ENCODE results near the gene TGFB2. TPM values are rescaled to one million over a fixed set of nuclear protein-coding genes. Genes with fewer than 3 reads are reported as not detected.
A peak's percentile ranks its signal among the peaks of the same experiment; 100 is the strongest.

TGFB2 gene
- total RNA-seq, 2 experiments from 2014 or later, result 0.03 to 0.11 TPM

- Histone ChIP-seq H3K27ac (ENCODE audit: low read depth, low read length, poor library complexity, severe bottlenecking) (no peak overlapping the region), H3K4me3 (ENCODE audit: low read depth, low read length, poor library complexity, severe bottlenecking) (no peak overlapping the region), H3K4me1 (ENCODE audit: insufficient read depth, low read length, poor library complexity, severe bottlenecking) (no peaks in the 10 kb centered on the region), H3K9me3 (ENCODE audit: low read length) (no peaks in the 10 kb centered on the region), H3K9me2 (ENCODE audit: insufficient read depth, low read length) (no peaks in the 10 kb centered on the region), H4K20me1 (ENCODE audit: insufficient read depth, low read length) (no peaks in the 10 kb centered on the region), H2AFZ (ENCODE audit: low read length) (no peak overlapping the region), H3K79me2 (ENCODE audit: insufficient read depth, low read depth, low read length) (no peaks in the 10 kb centered on the region), H3K4me2 (ENCODE audit: low read length) (no peak overlapping the region), H3K36me3 (ENCODE audit: insufficient read depth, low read length) (no peaks in the 10 kb centered on the region)
- BruUV-seq (replicated peaks), result no TSS peak
- no peak for DNase-seq (ENCODE audit: low spot score)
- POLR2A ChIA-PET, result no interaction called here
- intact Hi-C loops (cut with micrococcal nuclease; ENCODE audit: unreplicated experiment), result no loop called here
- CTCF ChIA-PET (ENCODE audit: unreplicated experiment), result no interaction called here
- TF ChIP-seq EZH2phosphoT487 (IDR thresholded peaks at IDR 0.05; ENCODE audit: borderline replicate concordance, low read depth, low read length), result no peak
- no peak for TF ChIP-seq CTCF (conservative IDR thresholded peaks at IDR 0.05; ENCODE audit: low read length)
Measured at GRCh38 chr1:218357893-218358232, 12.7 kb downstream of the TGFB2 start.

GRCh38 chr1:218361298-218362065 lies 16.3 kb downstream of the TGFB2 start:
- no peaks in the 10 kb centered on the region for H3K9me3 ChIP-seq (ENCODE audit: low read length)
- H3K4me3 ChIP-seq (ENCODE audit: low read depth, low read length, poor library complexity, severe bottlenecking), result no peak overlapping the region
- no peak for DNase-seq (ENCODE audit: low spot score)
- no peak overlapping the region for H3K27ac ChIP-seq (ENCODE audit: low read depth, low read length, poor library complexity, severe bottlenecking)
- H2AFZ ChIP-seq (ENCODE audit: low read length), result no peak overlapping the region
- CTCF ChIA-PET (ENCODE audit: unreplicated experiment), result no interaction called here
- no peaks in the 10 kb centered on the region for H4K20me1 ChIP-seq (ENCODE audit: insufficient read depth, low read length)
- H3K79me2 ChIP-seq (ENCODE audit: insufficient read depth, low read depth, low read length), result no peaks in the 10 kb centered on the region
- peak; percentile 61 for TF ChIP-seq CTCF (conservative IDR thresholded peaks at IDR 0.05; ENCODE audit: low read length)
- no peak for TF ChIP-seq EZH2phosphoT487 (IDR thresholded peaks at IDR 0.05; ENCODE audit: borderline replicate concordance, low read depth, low read length)
- no TSS peak for BruUV-seq (replicated peaks)
- intact Hi-C loops (cut with micrococcal nuclease; ENCODE audit: unreplicated experiment), result no loop called here
- no peaks in the 10 kb centered on the region for H3K4me1 ChIP-seq (ENCODE audit: insufficient read depth, low read length, poor library complexity, severe bottlenecking)
- H3K36me3 ChIP-seq (ENCODE audit: insufficient read depth, low read length), result no peaks in the 10 kb centered on the region
- no peaks in the 10 kb centered on the region for H3K9me2 ChIP-seq (ENCODE audit: insufficient read depth, low read length)
- POLR2A ChIA-PET, result no interaction called here
- H3K4me2 ChIP-seq (ENCODE audit: low read length), result no peak overlapping the region

- no peak overlapping the region for H3K27ac ChIP-seq (ENCODE audit: low read depth, low read length, poor library complexity, severe bottlenecking)
- intact Hi-C loops (cut with micrococcal nuclease; ENCODE audit: unreplicated experiment), result no loop called here
- H4K20me1 ChIP-seq (ENCODE audit: insufficient read depth, low read length), result no peaks in the 10 kb centered on the region
- BruUV-seq (replicated peaks), result no TSS peak
- POLR2A ChIA-PET, result no interaction called here
- H3K36me3 ChIP-seq (ENCODE audit: insufficient read depth, low read length), result no peaks in the 10 kb centered on the region
- TF ChIP-seq EZH2phosphoT487 (IDR thresholded peaks at IDR 0.05; ENCODE audit: borderline replicate concordance, low read depth, low read length), result no peak
- no peak for TF ChIP-seq CTCF (conservative IDR thresholded peaks at IDR 0.05; ENCODE audit: low read length)
- H3K4me3 ChIP-seq (ENCODE audit: low read depth, low read length, poor library complexity, severe bottlenecking), result no peak overlapping the region
- H3K4me1 ChIP-seq (ENCODE audit: insufficient read depth, low read length, poor library complexity, severe bottlenecking), result no peaks in the 10 kb centered on the region
- H2AFZ ChIP-seq (ENCODE audit: low read length), result no peak overlapping the region
- H3K4me2 ChIP-seq (ENCODE audit: low read length), result no peak overlapping the region
- H3K9me3 ChIP-seq (ENCODE audit: low read length), result no peaks in the 10 kb centered on the region
- H3K9me2 ChIP-seq (ENCODE audit: insufficient read depth, low read length), result no peaks in the 10 kb centered on the region
- no peaks in the 10 kb centered on the region for H3K79me2 ChIP-seq (ENCODE audit: insufficient read depth, low read depth, low read length)
- CTCF ChIA-PET (ENCODE audit: unreplicated experiment), result no interaction called here
- no peak for DNase-seq (ENCODE audit: low spot score)
Measured at GRCh38 chr1:218362418-218363076, 17.4 kb downstream of the TGFB2 start.
